ENCODE measurements around the gene NDUFA6.
A peak's percentile ranks its signal among the peaks of the same experiment; 100 is the strongest.

The NDUFA6 gene

DNA sequence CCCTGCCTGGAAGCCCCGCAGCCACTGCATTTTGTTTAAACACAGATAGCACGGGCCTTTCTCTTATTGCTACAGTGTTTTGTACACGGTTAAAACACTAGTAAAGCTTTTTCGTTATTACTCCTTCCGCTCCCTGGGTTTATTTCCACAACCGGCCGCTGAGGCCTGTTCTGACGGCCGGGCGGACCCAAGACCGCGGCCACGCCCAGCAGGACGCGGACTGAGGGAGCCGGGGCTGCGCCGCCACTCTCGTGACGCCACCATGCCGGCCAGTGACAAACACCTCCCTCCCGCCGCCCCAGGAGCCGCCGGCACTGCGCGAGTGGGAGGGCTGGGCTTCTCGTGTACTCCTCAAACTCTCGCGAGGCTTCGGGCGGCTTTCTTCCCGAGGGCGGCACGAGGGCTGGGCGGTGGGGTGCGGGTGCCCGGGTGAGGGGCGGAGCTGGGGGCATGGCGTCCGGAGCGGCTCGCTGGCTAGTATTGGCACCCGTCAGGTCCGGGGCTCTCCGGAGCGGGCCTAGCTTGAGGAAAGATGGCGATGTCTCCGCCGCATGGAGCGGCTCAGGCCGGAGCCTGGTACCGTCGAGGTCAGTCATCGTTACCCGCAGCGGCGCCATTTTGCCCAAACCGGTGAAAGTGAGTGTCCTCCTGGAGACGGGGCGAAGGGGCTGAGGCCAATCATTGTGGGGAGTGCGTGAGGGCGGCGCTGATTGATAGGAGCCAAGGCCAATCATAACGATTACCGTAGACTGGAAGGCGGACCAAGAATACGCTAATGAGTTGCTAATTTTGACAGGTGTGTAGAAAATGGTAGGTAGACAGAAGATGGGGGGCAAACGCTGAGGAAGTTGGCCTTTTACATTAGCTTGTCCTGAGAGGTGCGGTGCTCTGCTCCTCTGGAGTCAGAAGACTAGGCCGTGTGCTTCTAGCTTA lies 11.0 kb downstream of the NDUFA6 start, which contains the start of gene SMDT1 (continued):
- TF ChIP-seq, protein P1, sequence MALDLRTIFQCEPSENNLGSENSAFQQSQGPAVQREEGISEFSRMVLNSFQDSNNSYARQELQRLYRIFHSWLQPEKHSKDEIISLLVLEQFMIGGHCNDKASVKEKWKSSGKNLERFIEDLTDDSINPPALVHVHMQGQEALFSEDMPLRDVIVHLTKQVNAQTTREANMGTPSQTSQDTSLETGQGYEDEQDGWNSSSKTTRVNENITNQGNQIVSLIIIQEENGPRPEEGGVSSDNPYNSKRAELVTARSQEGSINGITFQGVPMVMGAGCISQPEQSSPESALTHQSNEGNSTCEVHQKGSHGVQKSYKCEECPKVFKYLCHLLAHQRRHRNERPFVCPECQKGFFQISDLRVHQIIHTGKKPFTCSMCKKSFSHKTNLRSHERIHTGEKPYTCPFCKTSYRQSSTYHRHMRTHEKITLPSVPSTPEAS (tag by site-specific recombination; IDR thresholded peaks at IDR 0.05): peak; percentile 33; the same call in 1 of the 2 replicates
- TF ChIP-seq ZNF404 (tag by site-specific recombination; IDR thresholded peaks at IDR 0.05) (no peak), ZNF610 (tag by site-specific recombination; IDR thresholded peaks at IDR 0.05; ENCODE audit: borderline replicate concordance) (peak; percentile 88; the same call in 1 of the 2 replicates), ZXDB (tag by site-specific recombination; IDR thresholded peaks at IDR 0.05) (peak; percentile 96), ZNF341 (tag by site-specific recombination; IDR thresholded peaks at IDR 0.05; ENCODE audit: low read depth) (peak; percentile 84), ZNF658 (tag by site-specific recombination; IDR thresholded peaks at IDR 0.05) (no peak), YY1 (tag by site-specific recombination; IDR thresholded peaks at IDR 0.05) (peak; percentile 98), GLIS2 (tag by site-specific recombination; IDR thresholded peaks at IDR 0.05) (peak; percentile 73), ZNF140 (tag by site-specific recombination; IDR thresholded peaks at IDR 0.05) (no peak), ZNF391 (tag by site-specific recombination; IDR thresholded peaks at IDR 0.05; ENCODE audit: borderline replicate concordance, low read depth) (peak; percentile 72; the same call in 1 of the 2 replicates), ZNF571 (tag by site-specific recombination; IDR thresholded peaks at IDR 0.05) (no peak), SCRT2 (tag by site-specific recombination; IDR thresholded peaks at IDR 0.05) (peak; percentile 19; the same call in 1 of the 2 replicates), ZNF555 (tag by site-specific recombination; conservative IDR thresholded peaks at IDR 0.05) (no peak), FEZF1 (tag by site-specific recombination; IDR thresholded peaks at IDR 0.05) (no peak; the same call in 1 of the 2 replicates), ZNF791 (tag by site-specific recombination; IDR thresholded peaks at IDR 0.05) (no peak), ZNF785 (tag by site-specific recombination; IDR thresholded peaks at IDR 0.05) (0 out of 2 replicates have a peak, but pooled peaks have one; percentile 52), ZBTB17 (tag by site-specific recombination; IDR thresholded peaks at IDR 0.05) (peak; percentile 68)
- TF ChIP-seq, protein P2, sequence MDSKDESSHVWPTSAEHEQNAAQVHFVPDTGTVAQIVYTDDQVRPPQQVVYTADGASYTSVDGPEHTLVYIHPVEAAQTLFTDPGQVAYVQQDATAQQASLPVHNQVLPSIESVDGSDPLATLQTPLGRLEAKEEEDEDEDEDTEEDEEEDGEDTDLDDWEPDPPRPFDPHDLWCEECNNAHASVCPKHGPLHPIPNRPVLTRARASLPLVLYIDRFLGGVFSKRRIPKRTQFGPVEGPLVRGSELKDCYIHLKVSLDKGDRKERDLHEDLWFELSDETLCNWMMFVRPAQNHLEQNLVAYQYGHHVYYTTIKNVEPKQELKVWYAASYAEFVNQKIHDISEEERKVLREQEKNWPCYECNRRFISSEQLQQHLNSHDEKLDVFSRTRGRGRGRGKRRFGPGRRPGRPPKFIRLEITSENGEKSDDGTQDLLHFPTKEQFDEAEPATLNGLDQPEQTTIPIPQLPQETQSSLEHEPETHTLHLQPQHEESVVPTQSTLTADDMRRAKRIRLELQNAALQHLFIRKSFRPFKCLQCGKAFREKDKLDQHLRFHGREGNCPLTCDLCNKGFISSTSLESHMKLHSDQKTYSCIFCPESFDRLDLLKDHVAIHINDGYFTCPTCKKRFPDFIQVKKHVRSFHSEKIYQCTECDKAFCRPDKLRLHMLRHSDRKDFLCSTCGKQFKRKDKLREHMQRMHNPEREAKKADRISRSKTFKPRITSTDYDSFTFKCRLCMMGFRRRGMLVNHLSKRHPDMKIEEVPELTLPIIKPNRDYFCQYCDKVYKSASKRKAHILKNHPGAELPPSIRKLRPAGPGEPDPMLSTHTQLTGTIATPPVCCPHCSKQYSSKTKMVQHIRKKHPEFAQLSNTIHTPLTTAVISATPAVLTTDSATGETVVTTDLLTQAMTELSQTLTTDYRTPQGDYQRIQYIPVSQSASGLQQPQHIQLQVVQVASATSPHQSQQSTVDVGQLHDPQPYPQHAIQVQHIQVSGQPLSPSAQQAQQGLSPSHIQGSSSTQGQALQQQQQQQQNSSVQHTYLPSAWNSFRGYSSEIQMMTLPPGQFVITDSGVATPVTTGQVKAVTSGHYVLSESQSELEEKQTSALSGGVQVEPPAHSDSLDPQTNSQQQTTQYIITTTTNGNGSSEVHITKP (tag by site-specific recombination; IDR thresholded peaks at IDR 0.05): peak; percentile 49; the same call in 1 of the 2 replicates
- TF ChIP-seq, protein P3, sequence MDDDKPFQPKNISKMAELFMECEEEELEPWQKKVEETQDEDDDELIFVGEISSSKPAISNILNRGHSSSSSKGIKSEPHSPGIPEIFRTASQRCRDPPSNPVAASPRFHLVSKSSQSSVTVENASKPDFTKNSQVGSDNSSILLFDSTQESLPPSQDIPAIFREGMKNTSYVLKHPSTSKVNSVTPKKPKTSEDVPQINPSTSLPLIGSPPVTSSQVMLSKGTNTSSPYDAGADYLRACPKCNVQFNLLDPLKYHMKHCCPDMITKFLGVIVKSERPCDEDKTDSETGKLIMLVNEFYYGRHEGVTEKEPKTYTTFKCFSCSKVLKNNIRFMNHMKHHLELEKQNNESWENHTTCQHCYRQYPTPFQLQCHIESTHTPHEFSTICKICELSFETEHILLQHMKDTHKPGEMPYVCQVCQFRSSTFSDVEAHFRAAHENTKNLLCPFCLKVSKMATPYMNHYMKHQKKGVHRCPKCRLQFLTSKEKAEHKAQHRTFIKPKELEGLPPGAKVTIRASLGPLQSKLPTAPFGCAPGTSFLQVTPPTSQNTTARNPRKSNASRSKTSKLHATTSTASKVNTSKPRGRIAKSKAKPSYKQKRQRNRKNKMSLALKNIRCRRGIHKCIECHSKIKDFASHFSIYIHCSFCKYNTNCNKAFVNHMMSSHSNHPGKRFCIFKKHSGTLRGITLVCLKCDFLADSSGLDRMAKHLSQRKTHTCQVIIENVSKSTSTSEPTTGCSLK (tag by site-specific recombination; IDR thresholded peaks at IDR 0.05): no peak
- TF ChIP-seq, protein P4, sequence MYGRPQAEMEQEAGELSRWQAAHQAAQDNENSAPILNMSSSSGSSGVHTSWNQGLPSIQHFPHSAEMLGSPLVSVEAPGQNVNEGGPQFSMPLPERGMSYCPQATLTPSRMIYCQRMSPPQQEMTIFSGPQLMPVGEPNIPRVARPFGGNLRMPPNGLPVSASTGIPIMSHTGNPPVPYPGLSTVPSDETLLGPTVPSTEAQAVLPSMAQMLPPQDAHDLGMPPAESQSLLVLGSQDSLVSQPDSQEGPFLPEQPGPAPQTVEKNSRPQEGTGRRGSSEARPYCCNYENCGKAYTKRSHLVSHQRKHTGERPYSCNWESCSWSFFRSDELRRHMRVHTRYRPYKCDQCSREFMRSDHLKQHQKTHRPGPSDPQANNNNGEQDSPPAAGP (tag by site-specific recombination; IDR thresholded peaks at IDR 0.05): peak; percentile 70
- TF ChIP-seq, protein P5, sequence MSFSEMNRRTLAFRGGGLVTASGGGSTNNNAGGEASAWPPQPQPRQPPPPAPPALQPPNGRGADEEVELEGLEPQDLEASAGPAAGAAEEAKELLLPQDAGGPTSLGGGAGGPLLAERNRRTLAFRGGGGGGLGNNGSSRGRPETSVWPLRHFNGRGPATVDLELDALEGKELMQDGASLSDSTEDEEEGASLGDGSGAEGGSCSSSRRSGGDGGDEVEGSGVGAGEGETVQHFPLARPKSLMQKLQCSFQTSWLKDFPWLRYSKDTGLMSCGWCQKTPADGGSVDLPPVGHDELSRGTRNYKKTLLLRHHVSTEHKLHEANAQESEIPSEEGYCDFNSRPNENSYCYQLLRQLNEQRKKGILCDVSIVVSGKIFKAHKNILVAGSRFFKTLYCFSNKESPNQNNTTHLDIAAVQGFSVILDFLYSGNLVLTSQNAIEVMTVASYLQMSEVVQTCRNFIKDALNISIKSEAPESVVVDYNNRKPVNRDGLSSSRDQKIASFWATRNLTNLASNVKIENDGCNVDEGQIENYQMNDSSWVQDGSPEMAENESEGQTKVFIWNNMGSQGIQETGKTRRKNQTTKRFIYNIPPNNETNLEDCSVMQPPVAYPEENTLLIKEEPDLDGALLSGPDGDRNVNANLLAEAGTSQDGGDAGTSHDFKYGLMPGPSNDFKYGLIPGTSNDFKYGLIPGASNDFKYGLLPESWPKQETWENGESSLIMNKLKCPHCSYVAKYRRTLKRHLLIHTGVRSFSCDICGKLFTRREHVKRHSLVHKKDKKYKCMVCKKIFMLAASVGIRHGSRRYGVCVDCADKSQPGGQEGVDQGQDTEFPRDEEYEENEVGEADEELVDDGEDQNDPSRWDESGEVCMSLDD (tag by site-specific recombination; IDR thresholded peaks at IDR 0.05): peak; percentile 98
- TF ChIP-seq, protein P6, sequence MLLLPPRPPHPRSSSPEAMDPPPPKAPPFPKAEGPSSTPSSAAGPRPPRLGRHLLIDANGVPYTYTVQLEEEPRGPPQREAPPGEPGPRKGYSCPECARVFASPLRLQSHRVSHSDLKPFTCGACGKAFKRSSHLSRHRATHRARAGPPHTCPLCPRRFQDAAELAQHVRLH (tag by site-specific recombination; IDR thresholded peaks at IDR 0.05): peak; percentile 78
- TF ChIP-seq, protein P7, sequence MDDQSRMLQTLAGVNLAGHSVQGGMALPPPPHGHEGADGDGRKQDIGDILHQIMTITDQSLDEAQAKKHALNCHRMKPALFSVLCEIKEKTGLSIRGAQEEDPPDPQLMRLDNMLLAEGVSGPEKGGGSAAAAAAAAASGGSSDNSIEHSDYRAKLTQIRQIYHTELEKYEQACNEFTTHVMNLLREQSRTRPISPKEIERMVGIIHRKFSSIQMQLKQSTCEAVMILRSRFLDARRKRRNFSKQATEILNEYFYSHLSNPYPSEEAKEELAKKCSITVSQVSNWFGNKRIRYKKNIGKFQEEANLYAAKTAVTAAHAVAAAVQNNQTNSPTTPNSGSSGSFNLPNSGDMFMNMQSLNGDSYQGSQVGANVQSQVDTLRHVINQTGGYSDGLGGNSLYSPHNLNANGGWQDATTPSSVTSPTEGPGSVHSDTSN (CRISPR knock-in tag; IDR thresholded peaks at IDR 0.05): peak; percentile 92
- TF ChIP-seq, protein P8, sequence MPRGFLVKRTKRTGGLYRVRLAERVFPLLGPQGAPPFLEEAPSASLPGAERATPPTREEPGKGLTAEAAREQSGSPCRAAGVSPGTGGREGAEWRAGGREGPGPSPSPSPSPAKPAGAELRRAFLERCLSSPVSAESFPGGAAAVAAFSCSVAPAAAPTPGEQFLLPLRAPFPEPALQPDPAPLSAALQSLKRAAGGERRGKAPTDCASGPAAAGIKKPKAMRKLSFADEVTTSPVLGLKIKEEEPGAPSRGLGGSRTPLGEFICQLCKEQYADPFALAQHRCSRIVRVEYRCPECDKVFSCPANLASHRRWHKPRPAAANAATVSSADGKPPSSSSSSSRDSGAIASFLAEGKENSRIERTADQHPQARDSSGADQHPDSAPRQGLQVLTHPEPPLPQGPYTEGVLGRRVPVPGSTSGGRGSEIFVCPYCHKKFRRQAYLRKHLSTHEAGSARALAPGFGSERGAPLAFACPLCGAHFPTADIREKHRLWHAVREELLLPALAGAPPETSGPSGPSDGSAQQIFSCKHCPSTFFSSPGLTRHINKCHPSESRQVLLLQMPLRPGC (tag by site-specific recombination; IDR thresholded peaks at IDR 0.05): peak; percentile 64
